Fibroblast of lung (primary cell): ENCODE results near the gene RBP2.

Experiments
- EZH2 ChIP-seq: IDR thresholded peaks from 2 replicates; pipeline ENCODE4 v1.5.1; 2012; ENCODE audit warnings: low read length, control low read depth, mild to moderate bottlenecking; ENCODE audit errors: missing control alignments
- TF ChIP-seq, protein P1 (sequence below), 2 donors: IDR thresholded peaks in 1 of 2; conservative IDR thresholded peaks in 1 of 2; 1 replicate in 1 of 2; 2 replicates in 1 of 2; pipeline ENCODE4 v1.5.1; 2011 to 2012; ENCODE audit warnings: low read length in 2 of 2, control low read depth in 1 of 2, inconsistent platforms in 1 of 2, low read depth in 1 of 2, mild to moderate bottlenecking in 1 of 2

DNA sequence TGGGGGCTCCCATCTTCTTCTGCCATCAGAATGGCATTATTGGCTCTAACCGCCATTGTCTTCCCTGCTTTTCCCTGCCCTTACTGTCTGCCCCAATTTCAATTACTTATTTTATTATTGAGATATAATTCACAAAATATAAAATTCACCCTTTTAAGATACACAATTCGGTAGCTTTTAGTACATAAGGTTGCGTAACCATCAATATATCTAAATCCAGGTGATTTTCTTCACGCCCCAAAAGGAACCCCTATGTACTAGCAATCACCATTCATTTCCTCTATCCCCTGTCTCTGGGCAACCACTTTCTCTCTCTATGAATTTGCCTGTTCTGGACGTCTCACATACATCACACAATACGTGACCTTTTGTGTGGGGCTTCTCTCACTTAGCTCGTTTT is 18.0 kb downstream of the RBP2 start:
- TF ChIP-seq EZH2: no peak
- TF ChIP-seq, protein P1, sequence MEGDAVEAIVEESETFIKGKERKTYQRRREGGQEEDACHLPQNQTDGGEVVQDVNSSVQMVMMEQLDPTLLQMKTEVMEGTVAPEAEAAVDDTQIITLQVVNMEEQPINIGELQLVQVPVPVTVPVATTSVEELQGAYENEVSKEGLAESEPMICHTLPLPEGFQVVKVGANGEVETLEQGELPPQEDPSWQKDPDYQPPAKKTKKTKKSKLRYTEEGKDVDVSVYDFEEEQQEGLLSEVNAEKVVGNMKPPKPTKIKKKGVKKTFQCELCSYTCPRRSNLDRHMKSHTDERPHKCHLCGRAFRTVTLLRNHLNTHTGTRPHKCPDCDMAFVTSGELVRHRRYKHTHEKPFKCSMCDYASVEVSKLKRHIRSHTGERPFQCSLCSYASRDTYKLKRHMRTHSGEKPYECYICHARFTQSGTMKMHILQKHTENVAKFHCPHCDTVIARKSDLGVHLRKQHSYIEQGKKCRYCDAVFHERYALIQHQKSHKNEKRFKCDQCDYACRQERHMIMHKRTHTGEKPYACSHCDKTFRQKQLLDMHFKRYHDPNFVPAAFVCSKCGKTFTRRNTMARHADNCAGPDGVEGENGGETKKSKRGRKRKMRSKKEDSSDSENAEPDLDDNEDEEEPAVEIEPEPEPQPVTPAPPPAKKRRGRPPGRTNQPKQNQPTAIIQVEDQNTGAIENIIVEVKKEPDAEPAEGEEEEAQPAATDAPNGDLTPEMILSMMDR (conservative IDR thresholded peaks at IDR 0.05 in 1 of 2, IDR thresholded peaks at IDR 0.05 in 1 of 2; ENCODE audit: low read depth in 1 of 2, low read length in 2 of 2): no peak
